HepG2 (cell line): ENCODE data around the gene PPP1R18. TPM values are rescaled to one million over a fixed set of nuclear protein-coding genes. Genes with fewer than 3 reads are reported as not detected.

Source experiments
- AKAP8 ChIP-seq: sonication (generic); formaldehyde crosslinking; IDR thresholded peaks from 2 replicates; pipeline ENCODE4 v1.5.1; 2020; ENCODE audit warnings: mild to moderate bottlenecking, missing genetic modification reagents
- CENPT ChIP-seq: sonication (generic); formaldehyde crosslinking; IDR thresholded peaks from 2 replicates; pipeline ENCODE4 v1.8.0; 2022; ENCODE audit warnings: low read depth, mild to moderate bottlenecking, moderate library complexity, missing genetic modification reagents
- CHD2 ChIP-seq: IDR thresholded peaks from 2 replicates; pipeline ENCODE4 v1.6.1; 2011; ENCODE audit warnings: low read depth, low read length, improper control_type of control experiment
- DR1 ChIP-seq: sonication (generic); formaldehyde crosslinking; IDR thresholded peaks from 2 replicates; pipeline ENCODE4 v1.8.0; 2021; ENCODE audit warnings: mild to moderate bottlenecking, missing genetic modification reagents, inconsistent platforms
- ELF3 ChIP-seq: IDR thresholded peaks from 2 replicates; pipeline ENCODE4 v1.6.1; 2016; ENCODE audit warnings: missing genetic modification reagents, missing compliant biosample characterization
- HMG20B ChIP-seq: conservative IDR thresholded peaks from 2 replicates; pipeline ENCODE4 v1.6.1; 2016; ENCODE audit warnings: missing genetic modification reagents, missing compliant biosample characterization
- NR3C1 ChIP-seq: sonication (generic); formaldehyde crosslinking; IDR thresholded peaks from 2 replicates; pipeline ENCODE4 v1.4.0; 2020; ENCODE audit warnings: missing genetic modification reagents
- ONECUT2 ChIP-seq: sonication (generic); formaldehyde crosslinking; IDR thresholded peaks from 2 replicates; pipeline ENCODE4 v1.4.0; 2020; ENCODE audit warnings: missing genetic modification reagents
- POLR2A ChIP-seq, 2 experiments: IDR thresholded peaks; 2 replicates each; pipeline ENCODE4 v1.6.1; 2011; ENCODE audit warnings: low read depth in 2 of 2, low read length in 2 of 2, mild to moderate bottlenecking in 1 of 2, moderate library complexity in 1 of 2; ENCODE audit not compliant: insufficient read depth in 1 of 2
- RAD21 ChIP-seq: fragments of 450-650 bp; formaldehyde crosslinking; IDR thresholded peaks from 2 replicates; pipeline ENCODE4 v1.5.0; 2020; ENCODE audit warnings: mild to moderate bottlenecking
- RBM22 ChIP-seq: fragments of 200-400 bp; formaldehyde crosslinking; optimal IDR thresholded peaks from 2 replicates; pipeline ENCODE3; 2017; ENCODE audit warnings: mild to moderate bottlenecking, low read length, moderate library complexity
- SOX5 ChIP-seq: IDR thresholded peaks from 2 replicates; pipeline ENCODE4 v1.6.1; 2016; ENCODE audit warnings: borderline replicate concordance
- TERF1 ChIP-seq: sonication (generic); formaldehyde crosslinking; IDR thresholded peaks from 2 replicates; pipeline ENCODE4 v1.8.0; 2022; ENCODE audit warnings: mild to moderate bottlenecking, missing genetic modification reagents, moderate library complexity
- U2AF2 ChIP-seq: fragments of 200-400 bp; formaldehyde crosslinking; IDR thresholded peaks from 2 replicates; pipeline ENCODE4 v1.6.1; 2017; ENCODE audit warnings: low read depth, mild to moderate bottlenecking, low read length
- ZBTB8A ChIP-seq: sonication (generic); formaldehyde crosslinking; IDR thresholded peaks from 2 replicates; pipeline ENCODE4 v1.4.0; 2020; ENCODE audit warnings: mild to moderate bottlenecking, low read depth, missing genetic modification reagents, borderline replicate concordance
- ZFP1 ChIP-seq: IDR thresholded peaks from 2 replicates; pipeline ENCODE4 v1.6.1; 2016
- ZFP36L2 ChIP-seq: sonication (generic); formaldehyde crosslinking; IDR thresholded peaks from 2 replicates; pipeline ENCODE4 v1.4.0; 2020; ENCODE audit warnings: missing genetic modification reagents
- ZIK1 ChIP-seq: sonication (generic); formaldehyde crosslinking; IDR thresholded peaks from 2 replicates; pipeline ENCODE4 v1.5.0; 2020; ENCODE audit warnings: mild to moderate bottlenecking, low read depth, missing genetic modification reagents, borderline replicate concordance
- ZNF337 ChIP-seq: sonication (generic); formaldehyde crosslinking; IDR thresholded peaks from 2 replicates; pipeline ENCODE4 v1.5.1; 2020; ENCODE audit warnings: missing genetic modification reagents, low read depth, mild to moderate bottlenecking, borderline replicate concordance
- ZNF446 ChIP-seq: sonication (generic); formaldehyde crosslinking; IDR thresholded peaks from 2 replicates; pipeline ENCODE4 v1.5.0; 2020; ENCODE audit warnings: mild to moderate bottlenecking, missing genetic modification reagents
- ZNF577 ChIP-seq: sonication (generic); formaldehyde crosslinking; IDR thresholded peaks from 2 replicates; pipeline ENCODE4 v1.4.0; 2020; ENCODE audit warnings: mild to moderate bottlenecking, low read depth, missing genetic modification reagents, borderline replicate concordance
- ZNF616 ChIP-seq: sonication (generic); formaldehyde crosslinking; IDR thresholded peaks from 2 replicates; pipeline ENCODE4 v1.5.0; 2020; ENCODE audit warnings: low read depth, mild to moderate bottlenecking, missing genetic modification reagents
- ZNF703 ChIP-seq: sonication (generic); formaldehyde crosslinking; IDR thresholded peaks from 2 replicates; pipeline ENCODE4 v1.5.1; 2020; ENCODE audit warnings: missing genetic modification reagents, mild to moderate bottlenecking, moderate library complexity, borderline replicate concordance
- ZNF746 ChIP-seq: sonication (generic); formaldehyde crosslinking; IDR thresholded peaks from 2 replicates; pipeline ENCODE4 v1.8.0; 2022; ENCODE audit warnings: mild to moderate bottlenecking, missing genetic modification reagents
- polyA plus RNA-seq, 8 experiments: library from polyadenylated mRNA; depleted of rRNA in 3 of 8; stranded (reverse) in 7 of 8; unstranded in 1 of 8; fragments of >200 nt; fragmentation: Illumina TruSeq in 4 of 8; extraction: Trizol in 4 of 8; gene quantifications; 2 replicates each; pipeline versions ENCODE4 v1.2.1 to v1.2.3, GENCODE V29; 2011 to 2016; ENCODE audit warnings: low read depth in 4 of 8, missing spikeins in 1 of 8, mixed read lengths in 1 of 8; ENCODE audit not compliant: insufficient read depth in 1 of 8
- total RNA-seq, 5 experiments: library from RNA; depleted of rRNA; stranded (reverse); fragments of >200 nt; fragmentation: Illumina TruSeq; extraction: Trizol; gene quantifications; 2 replicates each; pipeline ENCODE4 v1.2.3, GENCODE V29; 2016; ENCODE audit warnings: low read depth in 1 of 5
- TF ChIP-seq, protein P1 (sequence below): sonication (generic); formaldehyde crosslinking; IDR thresholded peaks from 2 replicates; pipeline ENCODE4 v1.5.1; 2020; ENCODE audit warnings: mild to moderate bottlenecking, missing genetic modification reagents, borderline replicate concordance

The PPP1R18 gene
- total and polyA plus RNA-seq, 2 of the 13 experiments (the other 11 are each of a cell fraction or from before 2014, with no cell fraction given), result 4.9 to 9.2 TPM

DNA sequence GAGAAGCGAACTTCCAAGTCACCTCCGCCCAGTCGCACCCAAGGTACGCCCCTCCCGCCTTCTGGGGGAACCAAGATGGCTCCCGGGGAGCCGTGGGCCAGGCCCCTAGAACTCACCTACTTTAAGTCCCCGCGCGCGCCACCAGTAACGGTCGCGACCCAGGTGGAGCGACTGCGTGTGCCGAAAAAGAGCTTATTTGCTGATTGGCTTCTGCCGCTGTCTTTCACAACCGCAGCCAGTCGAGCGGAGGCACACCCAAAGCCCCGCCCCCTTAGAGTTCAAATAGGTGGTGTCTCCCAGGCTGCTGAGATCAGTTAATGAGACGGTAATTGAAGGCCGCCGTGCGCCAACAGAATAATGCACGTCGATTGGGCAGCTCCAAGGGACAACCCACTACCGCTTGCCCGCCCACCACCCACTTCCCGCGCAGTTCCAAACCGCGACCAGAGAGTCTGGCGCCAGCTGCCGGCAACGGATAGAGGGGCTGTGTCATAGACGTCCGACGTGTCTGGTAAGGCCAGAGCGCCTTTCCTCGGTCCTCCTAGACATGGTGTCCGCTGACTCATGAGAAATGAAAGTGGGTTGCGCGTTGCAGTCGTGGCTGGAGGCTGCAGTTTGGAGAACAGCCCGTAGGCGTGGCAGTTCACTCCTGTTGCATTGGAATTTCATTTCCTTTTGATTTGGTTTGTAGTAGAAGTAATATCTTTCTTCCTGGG is 30.8 kb upstream of the PPP1R18 start, which contains the start of gene MDC1 (continued):
- TF ChIP-seq TERF1 (CRISPR knock-in tag), result 0 out of 2 replicates have a peak, but pooled peaks have one; percentile 12
- TF ChIP-seq ZFP1 (CRISPR knock-in tag), result peak; percentile 91
- 0 out of 2 replicates have a peak, but pooled peaks have one; percentile 70 for TF ChIP-seq ZNF746 (CRISPR knock-in tag)
- no peak; the same call in 1 of the 2 replicates for TF ChIP-seq ZBTB8A
- 0 out of 2 replicates have a peak, but pooled peaks have one; percentile 8 for TF ChIP-seq ZNF577 (CRISPR knock-in tag)
- TF ChIP-seq U2AF2, result no peak
- peak; percentile 39; the same call in 1 of the 2 replicates for TF ChIP-seq RAD21
- TF ChIP-seq ZIK1 (CRISPR knock-in tag), result peak; percentile 72; the same call in 1 of the 2 replicates
- TF ChIP-seq DR1 (CRISPR knock-in tag), result peak; percentile 98
- TF ChIP-seq HMG20B (CRISPR knock-in tag), result peak; percentile 39; the same call in 1 of the 2 replicates
- TF ChIP-seq RBM22, result peak; percentile 65
- no peak for TF ChIP-seq ONECUT2 (CRISPR knock-in tag)
- TF ChIP-seq SOX5 (CRISPR knock-in tag), result peak; percentile 88
- TF ChIP-seq CENPT (CRISPR knock-in tag), result peak; percentile 87; the same call in 1 of the 2 replicates
- peak; percentile 93 for TF ChIP-seq ELF3
- no peak for TF ChIP-seq ZNF703 (CRISPR knock-in tag)
- TF ChIP-seq ZNF616, result no peak
- TF ChIP-seq CHD2, result peak; percentile 78
- peak; percentile 91 to 96 for TF ChIP-seq POLR2A (IDR thresholded peaks at IDR 0.05; ENCODE audit: insufficient read depth in 1 of 2, low read depth in 2 of 2, low read length in 2 of 2)
- TF ChIP-seq ZNF446 (CRISPR knock-in tag), result no peak
- no peak for TF ChIP-seq NR3C1 (CRISPR knock-in tag)
- TF ChIP-seq, protein P1, sequence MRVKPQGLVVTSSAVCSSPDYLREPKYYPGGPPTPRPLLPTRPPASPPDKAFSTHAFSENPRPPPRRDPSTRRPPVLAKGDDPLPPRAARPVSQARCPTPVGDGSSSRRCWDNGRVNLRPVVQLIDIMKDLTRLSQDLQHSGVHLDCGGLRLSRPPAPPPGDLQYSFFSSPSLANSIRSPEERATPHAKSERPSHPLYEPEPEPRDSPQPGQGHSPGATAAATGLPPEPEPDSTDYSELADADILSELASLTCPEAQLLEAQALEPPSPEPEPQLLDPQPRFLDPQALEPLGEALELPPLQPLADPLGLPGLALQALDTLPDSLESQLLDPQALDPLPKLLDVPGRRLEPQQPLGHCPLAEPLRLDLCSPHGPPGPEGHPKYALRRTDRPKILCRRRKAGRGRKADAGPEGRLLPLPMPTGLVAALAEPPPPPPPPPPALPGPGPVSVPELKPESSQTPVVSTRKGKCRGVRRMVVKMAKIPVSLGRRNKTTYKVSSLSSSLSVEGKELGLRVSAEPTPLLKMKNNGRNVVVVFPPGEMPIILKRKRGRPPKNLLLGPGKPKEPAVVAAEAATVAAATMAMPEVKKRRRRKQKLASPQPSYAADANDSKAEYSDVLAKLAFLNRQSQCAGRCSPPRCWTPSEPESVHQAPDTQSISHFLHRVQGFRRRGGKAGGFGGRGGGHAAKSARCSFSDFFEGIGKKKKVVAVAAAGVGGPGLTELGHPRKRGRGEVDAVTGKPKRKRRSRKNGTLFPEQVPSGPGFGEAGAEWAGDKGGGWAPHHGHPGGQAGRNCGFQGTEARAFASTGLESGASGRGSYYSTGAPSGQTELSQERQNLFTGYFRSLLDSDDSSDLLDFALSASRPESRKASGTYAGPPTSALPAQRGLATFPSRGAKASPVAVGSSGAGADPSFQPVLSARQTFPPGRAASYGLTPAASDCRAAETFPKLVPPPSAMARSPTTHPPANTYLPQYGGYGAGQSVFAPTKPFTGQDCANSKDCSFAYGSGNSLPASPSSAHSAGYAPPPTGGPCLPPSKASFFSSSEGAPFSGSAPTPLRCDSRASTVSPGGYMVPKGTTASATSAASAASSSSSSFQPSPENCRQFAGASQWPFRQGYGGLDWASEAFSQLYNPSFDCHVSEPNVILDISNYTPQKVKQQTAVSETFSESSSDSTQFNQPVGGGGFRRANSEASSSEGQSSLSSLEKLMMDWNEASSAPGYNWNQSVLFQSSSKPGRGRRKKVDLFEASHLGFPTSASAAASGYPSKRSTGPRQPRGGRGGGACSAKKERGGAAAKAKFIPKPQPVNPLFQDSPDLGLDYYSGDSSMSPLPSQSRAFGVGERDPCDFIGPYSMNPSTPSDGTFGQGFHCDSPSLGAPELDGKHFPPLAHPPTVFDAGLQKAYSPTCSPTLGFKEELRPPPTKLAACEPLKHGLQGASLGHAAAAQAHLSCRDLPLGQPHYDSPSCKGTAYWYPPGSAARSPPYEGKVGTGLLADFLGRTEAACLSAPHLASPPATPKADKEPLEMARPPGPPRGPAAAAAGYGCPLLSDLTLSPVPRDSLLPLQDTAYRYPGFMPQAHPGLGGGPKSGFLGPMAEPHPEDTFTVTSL, result no peak
- TF ChIP-seq AKAP8, result no peak
- 0 out of 2 replicates have a peak, but pooled peaks have one; percentile 74 for TF ChIP-seq ZNF337 (CRISPR knock-in tag)
- TF ChIP-seq ZFP36L2 (CRISPR knock-in tag), result 0 out of 2 replicates have a peak, but pooled peaks have one; percentile 29
